DMS114 treated with DMSO at 0.1 percent for 48 hours (cell line): ENCODE measurements around the gene SCLY.

ENCODE experiments used
- DNase-seq: peaks from one replicate; lab custom pipeline; 2025; ENCODE audit not compliant: unreplicated experiment; lab: John Stamatoyannopoulos, UW

Gene SCLY

DNA sequence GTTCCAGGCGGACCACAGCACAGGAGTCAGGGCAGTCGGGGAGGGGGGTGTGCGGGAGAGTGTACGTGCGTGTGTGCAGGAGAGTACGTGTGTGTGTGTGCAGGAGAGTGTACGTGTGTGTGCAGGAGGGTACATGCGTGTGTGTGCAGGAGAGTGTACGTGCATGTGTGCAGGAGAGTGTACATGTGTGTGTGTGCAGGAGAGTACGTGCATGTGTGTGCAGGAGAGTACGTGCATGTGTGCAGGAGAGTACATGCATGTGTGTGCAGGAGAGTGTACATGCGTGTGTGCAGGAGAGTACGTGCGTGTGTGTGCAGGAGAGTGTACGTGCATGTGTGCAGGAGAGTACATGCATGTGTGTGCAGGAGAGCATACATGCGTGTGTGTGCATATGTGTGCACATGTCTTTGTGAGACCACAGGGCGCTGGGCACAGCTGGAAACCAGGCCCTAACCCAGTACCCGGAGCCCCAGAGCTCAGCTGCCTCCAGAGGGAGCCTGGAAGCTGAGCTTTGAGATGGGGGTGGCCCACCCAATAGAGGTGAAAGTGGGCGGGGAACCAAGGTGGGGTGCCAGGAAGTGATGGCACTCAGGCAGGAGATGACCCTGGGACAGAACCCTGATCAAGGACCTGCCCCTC lies 63.8 kb downstream of the SCLY start:
- no peak for DNase-seq

- no peak for DNase-seq
Observed at GRCh38 chr2:238125127-238125885, 64.5 kb downstream of the SCLY start.

GRCh38 chr2:238126338-238126737 lies 65.5 kb downstream of the SCLY start:
- no peak for DNase-seq

DNA sequence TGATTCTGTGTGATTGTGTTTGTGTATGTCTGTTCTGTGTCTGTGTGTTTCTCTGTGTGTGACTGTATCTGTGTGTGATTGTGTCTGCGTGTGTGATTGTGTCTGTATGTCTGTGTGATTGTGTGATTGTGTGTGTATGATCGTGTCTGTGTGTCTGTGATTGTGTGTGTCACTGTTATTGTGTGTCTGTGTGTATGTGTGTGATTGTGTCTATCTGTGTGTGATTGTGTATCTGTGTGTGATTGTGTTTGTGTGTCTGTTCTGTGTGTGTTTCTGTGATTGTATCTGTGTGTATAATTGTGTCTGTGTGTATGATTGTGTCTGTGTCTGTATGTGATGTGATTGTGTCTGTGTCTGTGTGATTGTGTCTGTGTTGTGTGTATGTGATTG lies 66.0 kb downstream of the SCLY start:
- no peak for DNase-seq

GRCh38 chr2:238127165-238128060 lies 66.6 kb downstream of the SCLY start:
- DNase-seq, result no peak

DNA sequence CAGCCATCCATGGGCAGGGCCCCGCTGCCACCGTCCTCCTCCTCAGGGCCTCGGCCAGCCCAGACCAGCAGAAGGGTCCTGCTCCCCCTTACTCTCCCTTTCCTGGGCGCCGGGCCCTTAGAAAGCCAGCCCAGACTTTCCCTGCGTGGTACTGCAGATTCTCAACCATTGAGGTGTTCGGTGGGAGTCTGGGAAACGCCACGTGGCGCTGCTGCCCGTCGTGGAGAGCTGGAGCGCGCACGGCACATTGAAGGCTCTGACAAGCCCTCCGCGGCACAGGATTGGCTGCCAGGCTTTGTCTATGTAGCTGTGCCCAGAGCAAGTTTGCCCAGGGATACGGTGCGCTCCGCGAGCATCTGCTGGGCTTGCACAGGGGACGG lies 67.2 kb downstream of the SCLY start:
- DNase-seq, result no peak

- no peak for DNase-seq
Observed at GRCh38 chr2:238128534-238129001, 67.8 kb downstream of the SCLY start.

- DNase-seq, result no peak
Observed at GRCh38 chr2:238129166-238130010, 68.6 kb downstream of the SCLY start.

- DNase-seq, result no peak
Observed at GRCh38 chr2:238130111-238130695, 69.4 kb downstream of the SCLY start.

GRCh38 chr2:238130696-238131628 lies 70.2 kb downstream of the SCLY start:
- no peak for DNase-seq

DNA sequence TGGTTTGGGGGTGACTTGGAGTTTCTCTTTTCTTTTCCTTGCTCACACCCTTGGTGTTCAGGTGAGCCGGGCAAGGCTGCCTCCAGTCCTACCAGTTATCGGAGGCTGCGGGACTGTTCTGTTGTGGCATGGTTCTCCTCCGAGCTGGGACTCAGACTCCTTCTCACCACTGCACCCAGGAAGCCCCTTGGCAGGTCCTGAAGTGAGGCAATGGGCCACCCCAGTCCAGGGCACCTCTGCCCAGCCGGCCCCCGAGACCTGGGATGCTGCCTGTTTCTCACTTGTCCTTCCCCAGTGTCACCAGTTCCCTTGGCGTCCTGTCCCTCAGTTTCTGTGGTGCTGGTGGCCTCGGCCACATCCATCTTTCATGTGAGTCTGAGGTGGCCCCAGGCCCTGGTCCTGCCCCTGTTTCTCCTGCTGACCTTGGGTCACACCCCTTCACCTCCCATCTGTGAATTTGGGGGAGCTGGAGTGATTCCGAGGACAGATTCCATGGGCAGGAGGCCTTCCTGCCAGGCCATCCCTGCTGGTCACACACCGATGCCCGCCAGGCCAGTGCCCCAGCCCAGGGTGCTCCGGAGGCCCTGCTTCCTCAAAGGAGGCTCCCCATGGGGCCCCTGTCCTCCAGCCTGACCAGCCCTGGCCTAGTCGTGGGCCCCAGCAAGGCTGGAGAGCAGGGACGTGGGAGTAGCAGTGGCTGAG lies 71.1 kb downstream of the SCLY start:
- DNase-seq, result no peak

- DNase-seq, result no peak
Observed at GRCh38 chr2:238132463-238133450, 72.0 kb downstream of the SCLY start.

GRCh38 chr2:238133499-238134392 lies 72.9 kb downstream of the SCLY start:
- no peak for DNase-seq

DNA sequence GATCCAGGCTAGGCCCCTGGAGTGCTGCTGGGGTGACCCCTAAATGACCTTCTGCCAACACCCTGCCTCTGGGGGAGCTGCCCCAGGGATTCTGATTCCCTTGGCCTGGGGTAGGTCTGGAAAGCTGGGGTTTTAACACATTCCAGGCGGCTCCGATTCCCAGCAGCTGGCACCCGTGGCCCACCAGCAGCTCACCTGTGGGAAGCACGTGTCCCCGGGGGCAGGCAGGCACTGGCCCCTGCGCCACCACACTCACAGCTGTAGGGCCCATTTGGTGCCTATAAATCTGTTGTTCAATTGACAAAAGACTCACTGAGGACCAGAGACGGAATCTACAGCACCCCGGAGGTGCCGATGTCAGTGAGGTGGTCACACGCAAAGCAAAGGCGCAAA lies 73.6 kb downstream of the SCLY start:
- no peak for DNase-seq

DNA sequence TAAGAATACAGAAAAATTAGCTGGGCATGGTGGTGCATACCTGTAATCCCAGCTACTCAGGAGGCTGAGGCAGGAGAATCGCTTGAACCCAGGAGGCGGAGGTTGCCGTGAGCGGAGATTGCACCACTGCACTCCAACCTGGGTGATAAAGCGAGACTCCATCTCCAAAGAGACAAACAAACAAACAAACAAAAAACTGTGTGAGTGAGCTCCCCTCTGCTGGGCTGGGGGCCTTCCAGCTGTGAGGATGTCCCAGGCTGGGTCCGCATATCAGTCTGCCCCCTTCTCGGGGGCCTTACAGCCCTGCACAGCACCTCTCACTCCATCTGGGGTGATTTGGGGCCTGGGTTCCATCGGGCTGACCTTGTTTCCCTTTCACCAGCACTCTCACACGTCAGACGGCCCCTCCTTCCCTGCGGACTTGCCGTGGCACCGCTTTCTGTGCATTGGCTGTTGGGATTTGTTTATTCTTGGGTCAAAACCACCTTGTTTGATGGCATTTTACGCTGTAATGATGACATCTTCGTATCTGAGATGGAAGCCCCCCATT lies 74.9 kb downstream of the SCLY start:
- DNase-seq, result no peak

DNA sequence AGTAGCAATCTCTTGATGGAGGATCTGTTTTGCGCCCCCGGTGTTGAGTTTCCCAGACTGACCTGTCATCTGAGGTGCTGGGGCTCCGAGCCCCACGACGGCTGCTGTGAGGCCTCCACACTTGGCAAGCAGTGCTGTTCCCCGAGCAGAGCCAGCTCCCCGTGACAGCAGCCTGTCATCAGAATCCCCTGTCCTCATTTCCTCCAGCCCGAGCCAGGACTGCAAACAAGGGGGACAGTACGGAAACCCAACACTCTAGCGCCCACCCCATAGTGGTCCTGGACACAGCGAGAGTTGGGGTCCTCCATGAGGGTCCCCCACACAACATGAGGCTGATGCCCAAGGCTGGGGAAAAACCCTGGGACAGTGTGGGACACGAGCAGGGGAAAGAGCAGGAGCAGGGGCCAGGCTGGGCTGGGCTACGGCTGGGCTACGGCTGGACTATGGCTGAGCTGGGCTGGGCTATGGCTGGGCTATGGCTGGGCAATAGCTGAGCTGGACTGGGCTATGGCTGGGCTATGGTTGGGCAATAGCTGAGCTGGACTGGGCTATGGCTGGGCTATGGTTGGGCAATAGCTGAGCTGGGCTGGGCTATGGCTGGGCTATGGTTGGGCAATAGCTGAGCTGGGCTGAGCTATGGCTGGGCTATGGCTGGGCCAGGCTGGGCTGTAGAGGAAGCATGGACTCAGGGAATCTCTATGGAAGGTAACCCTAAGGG lies 76.2 kb downstream of the SCLY start:
- DNase-seq, result no peak
